ENCODE results near the gene TLE4. TPM values are rescaled to one million over a fixed set of nuclear protein-coding genes. Genes with fewer than 3 reads are reported as not detected.

Gene TLE4
- polyA plus RNA-seq, 1 donor (not counting 4 experiments of a cell fraction or from before 2014, with no cell fraction given): 14.7 TPM

DNA sequence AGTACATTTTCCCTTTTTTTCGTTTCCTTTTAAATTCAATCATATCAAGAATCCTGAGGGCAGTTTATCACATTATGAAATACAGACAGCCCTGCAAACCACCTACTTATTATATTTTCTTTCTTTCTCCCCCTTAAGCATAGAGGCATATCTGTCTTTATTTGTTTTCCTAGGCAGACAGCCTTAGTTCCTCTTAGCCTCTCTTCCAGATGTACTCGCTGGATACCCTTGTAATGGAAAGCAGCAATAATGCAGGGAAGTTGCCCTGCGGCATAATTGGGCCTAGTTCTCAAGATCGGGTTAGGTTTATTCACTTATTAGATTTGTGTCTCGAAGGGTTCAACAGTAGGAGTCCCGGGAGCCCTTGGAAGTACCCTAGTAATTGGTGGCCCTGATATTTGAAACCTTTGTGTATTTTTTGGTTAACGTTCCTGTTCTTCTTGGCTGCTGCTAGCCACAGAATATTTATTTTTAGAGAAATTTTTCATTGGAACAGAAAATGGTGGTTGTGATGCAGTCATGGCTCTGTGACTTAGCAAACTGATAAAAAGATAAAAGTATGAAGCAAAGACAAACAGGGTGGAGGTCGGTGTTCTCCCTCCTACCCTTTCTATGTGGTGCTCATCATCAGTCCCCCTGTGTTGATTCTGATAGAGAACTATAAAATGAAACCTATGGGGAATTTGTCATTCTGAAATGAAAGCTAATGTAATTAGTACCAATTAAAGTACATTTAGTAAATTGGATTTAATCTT, 6.4 kb downstream of the TLE4 start:
- TF ChIP-seq, protein P1, sequence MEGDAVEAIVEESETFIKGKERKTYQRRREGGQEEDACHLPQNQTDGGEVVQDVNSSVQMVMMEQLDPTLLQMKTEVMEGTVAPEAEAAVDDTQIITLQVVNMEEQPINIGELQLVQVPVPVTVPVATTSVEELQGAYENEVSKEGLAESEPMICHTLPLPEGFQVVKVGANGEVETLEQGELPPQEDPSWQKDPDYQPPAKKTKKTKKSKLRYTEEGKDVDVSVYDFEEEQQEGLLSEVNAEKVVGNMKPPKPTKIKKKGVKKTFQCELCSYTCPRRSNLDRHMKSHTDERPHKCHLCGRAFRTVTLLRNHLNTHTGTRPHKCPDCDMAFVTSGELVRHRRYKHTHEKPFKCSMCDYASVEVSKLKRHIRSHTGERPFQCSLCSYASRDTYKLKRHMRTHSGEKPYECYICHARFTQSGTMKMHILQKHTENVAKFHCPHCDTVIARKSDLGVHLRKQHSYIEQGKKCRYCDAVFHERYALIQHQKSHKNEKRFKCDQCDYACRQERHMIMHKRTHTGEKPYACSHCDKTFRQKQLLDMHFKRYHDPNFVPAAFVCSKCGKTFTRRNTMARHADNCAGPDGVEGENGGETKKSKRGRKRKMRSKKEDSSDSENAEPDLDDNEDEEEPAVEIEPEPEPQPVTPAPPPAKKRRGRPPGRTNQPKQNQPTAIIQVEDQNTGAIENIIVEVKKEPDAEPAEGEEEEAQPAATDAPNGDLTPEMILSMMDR (optimal IDR thresholded peaks at IDR 0.05 in 1 of 3, IDR thresholded peaks at IDR 0.05 in 1 of 3, conservative IDR thresholded peaks at IDR 0.05 in 1 of 3; ENCODE audit: extremely low read depth in 1 of 3, insufficient read depth in 2 of 3, low read length in 3 of 3): no peak
- Histone ChIP-seq H3K9me3 (ENCODE audit: control insufficient read depth, low read depth, low read length) (no peaks in the 10 kb centered on the region), H2AFZ (ENCODE audit: control insufficient read depth, low read length) (no peak overlapping the region), H3K4me2 (ENCODE audit: control insufficient read depth, extremely low read depth, insufficient read depth, low read depth, low read length) (no peak overlapping the region), H4K20me1 (ENCODE audit: control insufficient read depth, extremely low read depth, insufficient read depth, low read length) (no peaks in the 10 kb centered on the region), H3K4me3 (ENCODE audit: control insufficient read depth in 2 of 3, extremely low read depth in 1 of 3, insufficient read depth in 2 of 3, low read depth in 1 of 3, low read length in 3 of 3) (no peak overlapping the region), H3K4me1 (ENCODE audit: control insufficient read depth, extremely low read depth, insufficient read depth, low read length) (peaks cover 27% of the 10 kb centered on the region), H3K9me1 (ENCODE audit: control insufficient read depth, extremely low read depth, insufficient read depth, low read length) (no peaks in the 10 kb centered on the region), H3K9ac (ENCODE audit: control insufficient read depth, extremely low read depth, insufficient read depth, low read length) (no peak overlapping the region), H3K27me3 (ENCODE audit: control insufficient read depth, extremely low read depth, insufficient read depth, low read length) (no peaks in the 10 kb centered on the region), H3K36me3 (ENCODE audit: control insufficient read depth in 2 of 2, extremely low read depth in 1 of 2, insufficient read depth in 2 of 2, low read length in 2 of 2) (no peaks in the 10 kb centered on the region), H3K79me2 (ENCODE audit: control insufficient read depth, insufficient read depth, low read length) (peaks cover 25% of the 10 kb centered on the region), H3K27ac (ENCODE audit: control insufficient read depth, insufficient read depth, low read length) (no peak overlapping the region)
- DNase-seq (ENCODE audit: low read depth, low spot score): no peak
- FAIRE-seq: no peak
- dilution Hi-C loops (cut with MboI; ENCODE audit: extremely low pct_ligation_motif_present, low sequenced_read_pairs): no loop called here

DNA sequence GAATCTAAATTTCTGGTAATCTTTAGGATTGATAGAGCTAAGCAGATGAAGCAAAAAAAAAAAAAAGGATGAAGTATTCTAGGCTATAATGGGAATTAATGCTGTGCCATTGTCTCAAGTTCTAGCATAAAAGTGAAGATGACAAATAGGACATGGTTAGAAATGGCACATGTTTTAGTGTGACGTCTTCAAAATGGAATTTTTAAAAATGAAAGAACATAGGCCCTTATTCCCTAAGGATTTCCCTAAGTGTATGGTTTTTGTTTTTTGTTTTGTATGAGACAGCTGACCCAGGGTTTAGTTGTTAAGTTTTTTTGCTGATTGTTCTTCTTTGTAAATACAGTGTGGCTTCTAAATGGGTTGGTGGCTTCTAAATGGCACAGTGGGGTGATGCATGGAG, 7.1 kb downstream of the TLE4 start:
- FAIRE-seq: no peak
- no peaks in the 10 kb centered on the region for H3K9me1 ChIP-seq (ENCODE audit: control insufficient read depth, extremely low read depth, insufficient read depth, low read length)
- no peaks in the 10 kb centered on the region for H4K20me1 ChIP-seq (ENCODE audit: control insufficient read depth, extremely low read depth, insufficient read depth, low read length)
- dilution Hi-C loops (cut with MboI; ENCODE audit: extremely low pct_ligation_motif_present, low sequenced_read_pairs): no loop called here
- no peak overlapping the region for H2AFZ ChIP-seq (ENCODE audit: control insufficient read depth, low read length)
- H3K9ac ChIP-seq (ENCODE audit: control insufficient read depth, extremely low read depth, insufficient read depth, low read length): no peak overlapping the region
- no peak for DNase-seq (ENCODE audit: low read depth, low spot score)
- TF ChIP-seq, protein P1 (optimal IDR thresholded peaks at IDR 0.05 in 1 of 3, IDR thresholded peaks at IDR 0.05 in 1 of 3, conservative IDR thresholded peaks at IDR 0.05 in 1 of 3; ENCODE audit: extremely low read depth in 1 of 3, insufficient read depth in 2 of 3, low read length in 3 of 3): no peak
- no peak for TF ChIP-seq EZH2 (IDR thresholded peaks at IDR 0.05; ENCODE audit: low read length)
- no peaks in the 10 kb centered on the region for H3K36me3 ChIP-seq (ENCODE audit: control insufficient read depth in 2 of 2, extremely low read depth in 1 of 2, insufficient read depth in 2 of 2, low read length in 2 of 2)
- H3K27ac ChIP-seq (ENCODE audit: control insufficient read depth, insufficient read depth, low read length): no peak overlapping the region
- no peaks in the 10 kb centered on the region for H3K9me3 ChIP-seq (ENCODE audit: control insufficient read depth, low read depth, low read length)
- no peak overlapping the region for H3K4me2 ChIP-seq (ENCODE audit: control insufficient read depth, extremely low read depth, insufficient read depth, low read depth, low read length)
- H3K4me1 ChIP-seq (ENCODE audit: control insufficient read depth, extremely low read depth, insufficient read depth, low read length): peaks cover 26% of the 10 kb centered on the region
- H3K79me2 ChIP-seq (ENCODE audit: control insufficient read depth, insufficient read depth, low read length): peaks cover 20% of the 10 kb centered on the region
- H3K4me3 ChIP-seq (ENCODE audit: control insufficient read depth in 2 of 3, extremely low read depth in 1 of 3, insufficient read depth in 2 of 3, low read depth in 1 of 3, low read length in 3 of 3): no peak overlapping the region
- H3K27me3 ChIP-seq (ENCODE audit: control insufficient read depth, extremely low read depth, insufficient read depth, low read length): no peaks in the 10 kb centered on the region

Measured in keratinocyte (primary cell).